ENCODE measurements around the gene CCDC77. TPM values are rescaled to one million over a fixed set of nuclear protein-coding genes. Genes with fewer than 3 reads are reported as not detected.
"Not testable (repeated sequence)": the region's sequence is repeated elsewhere in the genome, so short reads cannot be mapped to it uniquely, and the experiment has no call there.

Gene CCDC77
- total RNA-seq: 30.6 TPM

- DNase-seq (ENCODE audit: low spot score in 2 of 2): peak; percentile 70 to 84
- FAIRE-seq: peak; percentile 84
Observed at GRCh38 chr12:401235-402028, at the start of gene CCDC77. TSS of gene CCDC77 (plus strand) at chr12:401644. CDS start at chr12:409384, 7,740 bp downstream.

GRCh38 chr12:356276-356988 lies 45.0 kb upstream of the CCDC77 start:
- no peak for FAIRE-seq

GRCh38 chr12:359091-359490 lies 42.4 kb upstream of the CCDC77 start:
- no peak for DNase-seq (ENCODE audit: low spot score in 2 of 2)
- no peak for FAIRE-seq

More at GRCh38 chr12:356276-356988, 45.0 kb upstream of the CCDC77 start:
- no peak for DNase-seq (ENCODE audit: low spot score in 2 of 2)

- FAIRE-seq (no peak), DNase-seq (ENCODE audit: low spot score in 2 of 2) (no peak)
Observed at GRCh38 chr12:366820-367219, 34.6 kb upstream of the CCDC77 start.

- DNase-seq (ENCODE audit: low spot score in 2 of 2): no peak
- no peak for FAIRE-seq
Observed at GRCh38 chr12:367972-368371, 33.5 kb upstream of the CCDC77 start.

GRCh38 chr12:370739-371485 lies 30.5 kb upstream of the CCDC77 start:
- DNase-seq (ENCODE audit: low spot score in 2 of 2); FAIRE-seq: not testable (repeated sequence)

- DNase-seq (ENCODE audit: low spot score in 2 of 2): no peak
Observed at GRCh38 chr12:386651-387050, 14.8 kb upstream of the CCDC77 start.

GRCh38 chr12:388012-388411 lies 13.4 kb upstream of the CCDC77 start:
- FAIRE-seq (no peak), DNase-seq (ENCODE audit: low spot score in 2 of 2) (no peak)

More at GRCh38 chr12:386651-387050, 14.8 kb upstream of the CCDC77 start:
- FAIRE-seq: peak; percentile 10

- DNase-seq (ENCODE audit: low spot score in 2 of 2): peak in 1 of 2 donors; percentile 16
Observed at GRCh38 chr12:388541-389141, 12.8 kb upstream of the CCDC77 start.

GRCh38 chr12:389142-390096 lies 12.0 kb upstream of the CCDC77 start, which contains the start of gene KDM5A:
TSS of gene KDM5A (minus strand) at chr12:389320. CDS start at chr12:389091, 229 bp downstream.
- FAIRE-seq (no peak), DNase-seq (ENCODE audit: low spot score in 2 of 2) (peak; percentile 84 to 85)

More at GRCh38 chr12:388541-389141, 12.8 kb upstream of the CCDC77 start:
- FAIRE-seq: no peak

GRCh38 chr12:400828-401227 lies 616 bp upstream of the CCDC77 start:
- DNase-seq (ENCODE audit: low spot score in 2 of 2) (no peak), FAIRE-seq (no peak)

GRCh38 chr12:402029-402389 lies 565 bp downstream of the CCDC77 start:
- FAIRE-seq (no peak), DNase-seq (ENCODE audit: low spot score in 2 of 2) (no peak)

GRCh38 chr12:414859-415258 lies 13.4 kb downstream of the CCDC77 start:
- no peak for DNase-seq (ENCODE audit: low spot score in 2 of 2)
- FAIRE-seq: no peak

- FAIRE-seq (no peak), DNase-seq (ENCODE audit: low spot score in 2 of 2) (no peak)
Observed at GRCh38 chr12:418432-418831, 17.0 kb downstream of the CCDC77 start.

- no peak for DNase-seq (ENCODE audit: low spot score in 2 of 2)
- FAIRE-seq: no peak
Observed at GRCh38 chr12:422526-422925, 21.1 kb downstream of the CCDC77 start.

- FAIRE-seq; DNase-seq (ENCODE audit: low spot score in 2 of 2): not testable (repeated sequence)
Observed at GRCh38 chr12:435737-436136, 34.3 kb downstream of the CCDC77 start.

- FAIRE-seq: no peak
- DNase-seq (ENCODE audit: low spot score in 2 of 2): peak in 1 of 2 donors; percentile 59
Observed at GRCh38 chr12:442235-442884, 40.9 kb downstream of the CCDC77 start.

- DNase-seq (ENCODE audit: low spot score in 2 of 2) (no peak), FAIRE-seq (no peak)
Observed at GRCh38 chr12:447141-447540, 45.7 kb downstream of the CCDC77 start.

GRCh38 chr12:449203-449602 lies 47.8 kb downstream of the CCDC77 start:
- no peak for FAIRE-seq

More at GRCh38 chr12:449203-449602, 47.8 kb downstream of the CCDC77 start:
- DNase-seq (ENCODE audit: low spot score in 2 of 2): no peak
